GM21367 (cell line): ENCODE measurements around the gene DEFB128.
"Not testable (repeated sequence)": the region's sequence is repeated elsewhere in the genome, so short reads cannot be mapped to it uniquely, and the experiment has no call there.

Experiments
- ATAC-seq: cut with Tn5 transposase; IDR thresholded peaks from one replicate; pipeline ENCODE4 v1.9.1; 2021; ENCODE audit not compliant: unreplicated experiment

The DEFB128 gene

DNA sequence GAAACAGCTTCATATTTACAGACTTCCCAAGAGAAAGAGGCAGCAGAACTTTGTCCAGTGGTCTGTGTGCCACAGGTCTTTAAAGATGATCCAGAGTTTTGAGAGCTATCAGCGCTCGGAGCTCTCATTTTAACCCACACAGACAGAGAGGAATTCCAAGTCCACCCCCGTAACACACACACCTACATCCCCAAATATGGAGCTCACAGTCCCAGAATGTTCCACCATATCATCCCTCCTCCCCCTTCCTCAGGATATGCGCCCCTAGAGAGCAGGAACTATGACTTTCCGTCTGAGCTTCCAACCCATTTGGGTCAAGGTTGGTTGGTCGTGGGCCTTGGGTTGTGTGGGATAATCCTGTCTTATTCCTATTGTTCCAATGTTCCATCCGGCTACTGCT lies at the start of gene DEFB128:
Gene DEFB128 (minus strand): TSS at position 101 of the 400 bp plus-strand sequence. CDS start 88 bp downstream, at position 13.
- no peak for ATAC-seq

DNA sequence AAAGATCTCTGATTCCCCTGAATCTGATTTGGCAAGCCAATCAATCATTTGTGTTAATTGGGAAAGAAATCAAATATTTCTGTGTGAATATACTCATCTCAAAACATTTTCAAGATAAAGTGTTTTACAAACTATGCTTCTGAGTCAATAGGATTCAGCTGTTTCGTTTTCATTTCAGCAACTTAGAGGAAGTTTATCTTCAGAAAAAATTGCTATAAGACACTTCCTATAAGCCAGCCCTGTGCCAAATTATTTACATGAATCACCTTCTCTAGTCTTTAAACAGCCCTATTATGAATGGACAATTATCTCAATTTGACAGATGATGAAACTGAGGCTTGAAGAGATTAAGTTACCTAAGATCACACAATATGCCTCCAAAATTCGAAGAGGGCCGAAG lies 48.4 kb upstream of the DEFB128 start:
- no peak for ATAC-seq

DNA sequence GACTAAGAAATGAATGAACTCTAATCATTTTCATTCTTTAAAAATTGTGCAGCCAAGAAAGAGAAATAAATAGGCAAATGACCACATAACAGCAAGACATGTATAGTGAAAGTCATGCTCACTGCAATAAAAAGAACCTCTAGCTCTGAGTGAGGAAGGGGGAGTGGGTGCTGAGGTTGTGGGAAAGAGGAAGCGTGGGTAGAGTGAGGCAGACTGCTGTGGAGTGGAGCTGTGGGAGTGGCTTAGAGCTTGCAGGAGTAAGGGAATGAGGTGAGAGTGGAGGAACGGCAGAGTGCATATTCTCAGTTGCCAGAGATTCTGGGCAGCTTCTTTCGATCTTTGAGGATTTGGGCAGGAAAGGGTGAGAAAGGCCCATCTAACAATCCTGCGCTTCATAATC lies 48.0 kb upstream of the DEFB128 start:
- no peak for ATAC-seq

DNA sequence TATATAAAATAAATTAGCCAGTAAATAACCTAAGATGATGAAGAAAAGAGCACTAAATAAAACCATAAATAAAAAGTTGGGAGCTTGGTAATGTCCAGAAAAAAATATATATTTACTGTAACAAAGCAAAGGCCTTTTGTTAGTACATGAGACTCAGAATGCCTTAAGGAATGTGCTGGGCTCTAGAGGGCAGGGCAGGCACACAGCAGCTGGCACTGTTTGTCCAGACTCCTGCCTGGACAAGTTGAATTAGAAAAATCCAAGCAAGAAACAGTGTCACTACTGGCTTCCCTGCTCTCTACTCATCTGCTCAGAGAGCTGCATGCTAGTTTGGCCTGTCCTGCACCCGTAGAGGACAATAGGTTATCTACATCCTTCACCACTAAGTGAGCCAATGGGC lies 46.4 kb upstream of the DEFB128 start:
- no peak for ATAC-seq

DNA sequence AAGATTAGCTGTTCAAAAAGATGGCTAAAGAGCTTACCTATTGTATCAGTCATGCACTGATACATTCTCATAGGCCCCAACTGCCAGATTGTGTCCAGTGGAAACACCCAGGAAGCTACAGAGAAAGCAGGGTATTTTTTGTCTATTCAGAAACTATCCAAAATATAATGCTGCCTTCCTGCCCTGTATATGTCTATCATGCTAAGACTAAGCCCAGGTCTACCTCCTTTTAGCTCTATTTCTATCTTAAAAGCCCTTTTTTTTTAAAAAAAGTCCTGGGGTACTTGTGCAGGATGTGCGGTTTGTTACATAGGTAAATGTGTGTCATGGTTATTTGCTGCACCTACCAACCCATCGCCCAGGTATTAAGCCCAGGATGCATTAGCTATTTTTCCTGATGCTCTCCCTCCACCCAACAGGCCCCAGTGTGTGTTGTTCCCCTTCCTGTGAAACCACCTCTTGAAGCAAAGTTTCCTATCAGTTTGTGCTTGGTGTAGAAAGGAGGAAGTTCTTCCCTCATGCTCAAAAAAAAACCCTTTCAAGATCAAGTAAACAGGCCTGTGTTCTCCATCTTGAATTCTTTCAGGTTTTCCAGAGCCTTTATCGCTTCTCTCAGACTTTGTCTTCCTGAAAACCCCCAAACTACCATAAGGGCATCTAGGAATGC lies 38.1 kb upstream of the DEFB128 start:
- no peak for ATAC-seq

DNA sequence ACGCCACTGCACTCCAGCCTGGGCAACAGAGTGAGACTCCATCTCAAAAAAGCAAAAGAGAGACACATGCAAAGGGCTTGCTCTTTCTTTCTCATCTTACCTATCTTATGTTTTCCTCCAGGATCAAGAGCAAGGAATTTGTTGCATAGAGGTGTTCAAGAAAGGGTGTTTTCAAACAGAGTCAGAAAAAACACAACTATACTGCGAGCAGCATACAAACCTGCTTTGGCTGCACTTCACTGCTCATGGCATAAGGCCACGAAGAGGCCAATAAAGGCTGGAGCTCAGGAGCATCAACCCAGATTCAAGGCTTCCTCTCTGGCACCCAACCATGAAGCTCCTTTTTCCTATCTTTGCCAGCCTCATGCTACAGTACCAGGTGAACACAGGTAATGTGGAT lies 37.4 kb upstream of the DEFB128 start, which contains the start of gene DEFB129:
Gene DEFB129 (plus strand): TSS at position 301 of the 400 bp plus-strand sequence. CDS start 31 bp downstream, at position 332.
- no peak for ATAC-seq

DNA sequence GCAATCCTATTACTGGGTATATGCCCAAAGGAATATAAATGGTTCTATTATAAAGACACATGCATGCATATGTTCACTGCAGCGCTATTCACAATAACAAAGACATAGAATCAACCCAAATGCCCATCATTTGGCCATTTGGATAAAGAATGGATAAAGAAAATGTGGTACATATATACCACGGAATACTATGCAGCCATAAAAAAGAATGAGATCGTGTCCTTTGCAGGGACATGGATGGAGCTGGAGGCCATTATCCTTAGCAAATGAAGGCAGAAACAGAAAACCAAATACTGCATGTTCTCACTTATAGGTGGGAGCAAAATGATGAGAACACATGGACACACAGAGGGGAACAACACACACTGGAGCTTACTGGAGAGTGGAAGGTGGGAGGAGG lies 36.4 kb upstream of the DEFB128 start:
- not testable (repeated sequence) for ATAC-seq

DNA sequence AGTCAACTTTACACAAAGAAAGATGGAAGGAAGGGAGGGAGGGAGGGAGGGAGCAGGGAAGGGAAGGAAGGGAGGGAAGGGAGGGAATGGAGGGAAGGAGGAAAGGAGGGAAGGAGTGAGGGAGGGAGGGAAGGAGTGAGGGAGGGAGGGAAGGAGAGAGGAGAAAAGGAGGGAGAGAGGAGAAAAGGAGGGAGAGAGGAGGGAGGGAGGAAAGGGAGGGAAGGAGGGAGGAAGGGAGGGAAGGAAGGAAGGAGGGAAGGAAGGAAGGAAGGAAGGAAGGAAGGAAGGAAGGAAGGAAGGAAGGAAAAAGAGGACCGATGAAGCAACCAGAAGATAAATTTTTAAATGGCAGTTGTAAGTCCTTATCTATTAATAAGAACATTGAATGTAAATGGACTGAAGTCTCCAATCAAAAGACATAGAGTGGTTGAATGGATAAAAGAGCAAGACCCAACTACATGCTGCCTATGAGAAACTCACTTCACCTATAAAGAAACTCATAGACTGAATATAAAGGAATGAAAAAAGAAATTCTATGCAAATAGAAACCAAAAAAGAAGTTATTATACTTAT lies 31.8 kb upstream of the DEFB128 start:
- ATAC-seq = no peak

DNA sequence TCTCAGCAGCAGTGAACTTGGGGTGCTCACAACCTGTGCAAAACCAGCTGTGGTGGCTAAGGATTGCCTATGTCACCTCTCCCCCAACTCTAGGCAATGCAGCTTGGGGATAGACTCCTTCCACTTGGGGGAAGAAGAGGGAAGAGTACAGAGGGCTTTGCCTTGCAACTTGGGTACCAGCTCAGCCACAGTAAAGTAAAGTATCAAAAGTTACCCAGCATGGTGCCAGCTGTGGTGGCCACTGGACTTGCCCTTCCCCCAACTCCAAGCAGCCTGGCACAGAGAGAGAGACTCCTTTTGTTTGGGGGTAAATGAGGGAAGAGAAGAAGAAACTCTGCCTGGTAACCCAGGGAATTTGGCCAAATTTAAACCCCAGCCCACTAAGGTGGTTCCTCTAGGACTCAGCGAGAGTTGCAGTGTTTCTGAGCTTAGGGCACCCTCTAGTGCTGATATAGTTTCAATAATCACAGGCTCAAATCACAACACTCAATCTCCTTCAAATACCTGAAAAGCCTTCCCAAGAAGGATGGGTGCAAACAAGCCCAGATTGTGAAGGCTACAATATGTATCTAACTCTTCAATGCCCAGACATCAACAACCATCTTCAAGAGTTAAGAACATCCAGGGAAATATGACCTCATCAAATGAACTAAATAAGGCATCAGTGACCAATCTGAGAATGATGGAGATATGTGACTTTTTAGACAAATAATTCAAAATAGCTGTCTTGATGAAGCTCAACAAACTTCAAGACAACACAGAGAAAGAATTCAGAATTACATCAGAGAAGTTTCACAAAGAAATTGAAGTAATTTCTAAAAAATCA lies 30.0 kb upstream of the DEFB128 start:
- no peak for ATAC-seq

DNA sequence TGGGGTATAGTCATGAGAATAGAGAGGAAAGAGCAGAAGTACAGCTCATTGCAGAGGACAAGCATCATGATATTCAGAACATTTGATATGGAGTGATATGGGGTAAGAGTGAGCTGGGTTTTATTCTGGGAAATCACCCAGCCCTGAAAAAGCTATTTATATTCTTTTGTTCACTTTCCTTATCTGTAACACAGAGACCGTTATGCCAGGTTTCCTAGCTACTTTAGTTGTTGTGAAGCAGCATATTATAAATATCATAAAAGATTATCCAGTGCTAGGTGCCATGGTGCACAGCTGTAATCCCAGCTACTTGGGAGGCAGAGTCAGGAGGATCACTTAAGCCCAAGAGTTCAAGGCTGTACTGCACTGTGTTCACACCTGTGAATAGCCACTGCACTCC lies 27.8 kb upstream of the DEFB128 start:
- no peak for ATAC-seq

DNA sequence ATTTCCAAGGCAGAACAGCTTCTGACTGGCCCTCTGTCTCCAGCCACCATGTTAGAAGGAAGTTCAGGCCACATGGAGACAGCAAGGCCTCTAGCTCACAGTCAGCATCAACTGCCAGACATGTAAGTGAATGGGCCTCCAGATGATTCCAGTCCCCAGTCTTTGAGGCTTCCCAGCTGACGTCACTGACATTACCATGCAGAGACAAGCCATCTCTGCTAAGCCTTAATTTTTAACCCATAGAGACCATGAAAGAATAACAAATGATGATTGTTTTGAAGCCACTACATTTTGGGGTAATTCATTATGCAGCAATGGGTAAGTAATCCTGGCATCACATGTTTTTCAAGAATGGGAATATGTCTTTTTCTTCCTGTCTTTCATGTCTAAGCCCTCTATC lies 26.3 kb upstream of the DEFB128 start:
- ATAC-seq = no peak

DNA sequence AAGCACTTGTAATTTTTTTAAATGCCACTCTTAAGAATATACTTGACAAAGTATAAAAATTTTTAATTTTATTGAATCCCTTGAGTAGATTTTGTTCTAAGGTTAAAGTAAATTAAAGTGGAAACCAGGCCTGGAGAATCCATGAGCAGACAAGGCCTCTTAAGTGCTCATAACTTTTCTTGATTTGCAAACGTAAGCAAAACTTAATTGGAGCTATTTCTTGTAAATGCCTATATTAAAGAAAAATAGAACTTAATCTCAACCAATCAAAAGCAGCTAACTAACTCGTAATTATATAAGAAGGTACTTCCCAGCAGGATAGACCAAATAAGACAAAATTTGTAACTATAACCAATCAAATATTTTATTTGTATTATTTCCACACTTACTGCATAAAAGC lies 24.9 kb upstream of the DEFB128 start:
- no peak for ATAC-seq

DNA sequence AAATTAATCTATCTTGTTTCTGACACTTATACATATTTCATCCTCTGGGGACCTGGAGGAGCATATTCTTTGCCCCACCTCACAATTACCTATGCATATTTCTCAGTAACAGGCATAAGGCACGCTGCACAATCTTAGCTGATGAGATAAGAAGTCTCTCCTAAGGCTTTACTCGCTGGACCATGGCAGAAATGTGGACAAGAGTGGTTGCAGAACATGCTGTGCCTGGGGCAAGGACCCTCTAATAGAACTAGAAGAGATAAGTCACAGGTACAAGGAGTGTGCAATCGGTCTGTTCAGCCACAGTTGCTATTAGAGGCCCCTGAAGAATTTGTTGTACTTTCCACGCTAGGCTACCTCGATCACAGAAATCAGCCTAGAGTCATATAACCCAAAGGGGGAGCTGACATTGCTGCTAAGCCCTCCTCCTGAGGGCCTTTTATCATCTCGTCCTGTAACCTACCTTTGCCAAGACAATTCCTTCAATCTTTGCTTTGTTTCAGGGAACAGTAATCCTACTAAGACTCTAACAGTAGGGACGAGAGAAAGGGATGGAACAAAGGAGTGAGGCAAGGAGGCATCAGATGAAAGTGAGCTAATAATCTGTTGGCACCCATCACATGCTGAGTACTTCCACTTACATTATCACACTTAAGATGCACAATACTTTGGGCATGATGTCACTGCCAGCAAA lies 21.4 kb upstream of the DEFB128 start:
- no peak for ATAC-seq

DNA sequence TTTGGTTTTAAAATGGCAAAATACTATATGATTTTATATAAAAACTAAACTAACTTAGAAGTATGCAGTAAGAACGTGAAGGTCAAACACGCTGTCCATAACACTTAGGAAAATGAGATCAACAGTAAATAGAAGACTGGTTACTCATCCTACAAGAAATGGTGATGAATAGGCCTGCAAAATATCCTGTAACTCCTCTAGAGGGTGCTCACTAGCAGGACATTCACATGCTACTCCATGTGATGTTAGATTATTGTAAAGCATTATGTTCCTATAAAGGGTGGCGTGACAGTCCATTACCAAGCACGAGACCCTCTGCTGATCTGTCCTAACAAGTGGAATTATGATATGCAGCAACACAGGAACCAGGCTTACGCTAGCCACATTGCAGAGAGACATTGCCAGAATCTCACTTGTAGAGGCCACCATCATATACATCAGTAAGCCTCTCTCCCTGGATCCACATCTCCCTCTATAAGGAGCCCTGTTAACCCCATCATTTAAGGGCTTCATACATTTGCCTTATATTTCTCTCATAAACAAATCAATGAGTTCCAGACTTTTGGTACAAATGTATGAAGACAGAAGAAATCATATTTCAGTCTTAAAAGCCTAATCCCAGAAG lies 19.5 kb upstream of the DEFB128 start:
- ATAC-seq = no peak

DNA sequence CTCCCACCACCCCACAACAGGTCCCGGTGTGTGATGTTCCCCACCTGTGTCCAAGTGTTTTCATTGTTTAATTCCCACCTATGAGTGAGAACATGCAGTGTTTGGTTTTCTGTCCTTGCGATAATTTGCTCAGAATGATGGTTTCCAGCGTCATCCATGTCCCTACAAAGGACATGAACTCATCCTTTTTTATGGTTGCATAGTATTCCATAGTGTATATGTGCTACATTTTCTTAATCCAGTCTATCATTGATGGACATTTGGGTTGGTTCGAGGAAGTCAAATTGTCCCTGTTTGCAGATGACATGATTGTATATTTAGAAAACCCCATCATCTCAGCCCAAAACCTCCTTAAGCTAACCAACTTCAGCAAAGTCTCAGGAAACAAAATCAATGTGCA lies 14.1 kb upstream of the DEFB128 start:
- ATAC-seq = not testable (repeated sequence)

DNA sequence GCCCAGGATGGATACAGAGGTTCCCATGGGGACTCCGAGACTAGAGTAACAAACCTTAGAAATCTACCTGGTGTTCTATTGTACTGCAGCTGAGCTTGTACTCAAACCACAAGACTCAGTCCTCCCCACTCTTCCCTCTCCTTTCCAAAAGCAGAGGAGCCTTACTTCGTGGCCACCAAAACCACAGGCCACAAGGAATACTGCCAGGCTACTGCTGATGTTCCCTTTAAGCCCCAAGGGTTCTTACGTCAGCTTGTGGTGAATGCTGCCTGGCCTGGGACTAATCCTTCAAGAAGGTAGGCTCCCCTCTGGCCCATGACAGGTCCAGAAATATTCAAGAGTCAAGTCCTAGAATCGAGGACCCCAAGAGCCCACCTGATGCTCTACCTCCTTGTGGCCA lies 10.5 kb upstream of the DEFB128 start:
- ATAC-seq = no peak

DNA sequence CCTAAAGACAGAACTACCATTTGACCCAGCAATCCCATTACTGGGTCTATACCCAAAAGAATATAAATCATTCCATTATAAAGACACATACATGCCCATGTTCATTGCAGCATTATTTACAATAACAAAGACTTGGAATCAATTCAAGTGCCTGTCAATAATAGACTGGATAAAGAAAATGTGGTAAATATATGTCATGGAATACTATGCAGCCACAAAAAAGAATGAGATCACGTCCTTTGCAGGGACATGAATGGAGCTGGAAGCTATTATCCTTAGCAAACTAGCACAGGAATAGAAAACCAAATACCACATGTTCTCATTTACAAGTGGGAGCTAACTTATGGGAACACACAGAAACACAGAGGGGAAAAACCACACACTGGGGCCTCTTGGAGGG lies 8.7 kb upstream of the DEFB128 start:
- no peak for ATAC-seq

DNA sequence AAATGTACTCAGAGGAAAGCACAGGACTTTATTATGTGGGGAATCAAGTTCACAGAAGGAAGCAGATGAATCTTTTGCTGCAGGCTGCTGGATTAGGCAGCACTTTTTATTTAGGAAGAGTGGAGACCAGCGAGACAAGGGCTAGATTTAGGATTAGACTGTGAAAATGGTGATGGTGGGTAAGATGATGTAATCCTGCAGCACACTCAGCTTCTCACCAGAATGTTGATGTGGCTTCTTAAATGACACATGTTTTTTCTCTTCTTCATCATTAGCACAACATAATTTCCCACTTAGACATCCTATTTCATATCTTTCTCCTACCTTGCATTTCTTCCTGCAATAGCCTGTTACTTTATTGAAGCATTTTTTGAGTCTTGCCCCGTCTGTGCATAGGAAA lies 1.8 kb downstream of the DEFB128 start:
- no peak for ATAC-seq

DNA sequence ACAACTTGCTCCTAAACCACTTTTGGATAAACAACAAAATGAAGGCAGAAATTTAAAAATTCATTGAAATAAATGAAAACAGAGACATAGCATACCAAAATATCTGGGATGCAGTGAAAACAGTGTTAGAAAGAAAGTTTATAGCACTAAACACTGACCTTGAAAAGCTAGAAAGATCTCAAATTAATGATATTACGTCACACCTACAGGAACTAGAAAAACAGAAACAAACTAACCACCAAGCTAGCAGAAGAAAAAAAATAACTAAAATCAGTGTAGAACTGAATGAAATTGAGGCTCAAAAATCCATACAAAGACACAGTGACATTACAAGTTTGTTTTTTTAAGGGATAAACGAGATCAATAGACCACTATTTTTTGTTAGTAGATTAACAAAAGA lies 5.2 kb downstream of the DEFB128 start:
- ATAC-seq = no peak

DNA sequence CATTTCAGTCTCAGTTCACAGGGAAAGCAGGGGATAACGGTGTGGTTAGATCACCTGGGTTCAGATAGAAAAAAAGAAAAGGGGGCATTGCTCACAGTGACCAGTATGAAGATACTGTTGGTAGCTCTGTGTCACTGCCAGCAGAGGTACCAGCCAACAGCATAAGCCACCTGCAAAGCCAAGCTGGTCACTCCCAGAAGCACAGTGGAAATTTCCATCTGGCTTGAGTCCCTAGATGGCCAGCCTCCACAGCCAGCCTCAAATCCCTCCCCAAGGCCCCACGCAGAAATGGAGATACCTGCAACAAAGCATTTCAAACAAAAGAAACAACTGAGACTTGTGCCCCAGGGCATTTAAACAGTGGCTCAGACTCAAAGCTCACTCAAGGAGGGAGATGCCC lies 20.6 kb downstream of the DEFB128 start:
- ATAC-seq = no peak

DNA sequence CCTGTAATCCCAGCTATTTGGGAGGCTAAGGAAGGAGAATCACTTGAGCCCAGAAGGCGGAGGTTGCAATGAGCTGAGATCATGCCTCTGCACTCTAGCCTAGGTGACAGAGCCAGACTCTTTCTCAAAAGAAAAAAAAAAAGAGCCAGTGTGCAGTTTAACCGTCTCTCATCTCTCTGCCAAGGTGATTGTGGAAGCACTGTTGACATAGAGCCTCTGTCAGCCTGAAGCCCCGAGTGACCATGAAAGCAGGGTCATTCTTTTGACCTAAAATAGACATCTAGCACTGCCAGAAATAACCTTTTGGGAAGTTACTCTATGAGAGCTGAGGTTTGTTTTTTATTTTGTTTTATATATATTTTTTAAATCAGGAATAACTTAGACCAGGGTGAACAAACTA lies 24.9 kb downstream of the DEFB128 start:
- no peak for ATAC-seq
